ENCODE data around the gene SELENOH.

- TF ChIP-seq, protein P1, sequence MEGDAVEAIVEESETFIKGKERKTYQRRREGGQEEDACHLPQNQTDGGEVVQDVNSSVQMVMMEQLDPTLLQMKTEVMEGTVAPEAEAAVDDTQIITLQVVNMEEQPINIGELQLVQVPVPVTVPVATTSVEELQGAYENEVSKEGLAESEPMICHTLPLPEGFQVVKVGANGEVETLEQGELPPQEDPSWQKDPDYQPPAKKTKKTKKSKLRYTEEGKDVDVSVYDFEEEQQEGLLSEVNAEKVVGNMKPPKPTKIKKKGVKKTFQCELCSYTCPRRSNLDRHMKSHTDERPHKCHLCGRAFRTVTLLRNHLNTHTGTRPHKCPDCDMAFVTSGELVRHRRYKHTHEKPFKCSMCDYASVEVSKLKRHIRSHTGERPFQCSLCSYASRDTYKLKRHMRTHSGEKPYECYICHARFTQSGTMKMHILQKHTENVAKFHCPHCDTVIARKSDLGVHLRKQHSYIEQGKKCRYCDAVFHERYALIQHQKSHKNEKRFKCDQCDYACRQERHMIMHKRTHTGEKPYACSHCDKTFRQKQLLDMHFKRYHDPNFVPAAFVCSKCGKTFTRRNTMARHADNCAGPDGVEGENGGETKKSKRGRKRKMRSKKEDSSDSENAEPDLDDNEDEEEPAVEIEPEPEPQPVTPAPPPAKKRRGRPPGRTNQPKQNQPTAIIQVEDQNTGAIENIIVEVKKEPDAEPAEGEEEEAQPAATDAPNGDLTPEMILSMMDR (IDR thresholded peaks at IDR 0.05) = no peak
- no peak for TF ChIP-seq POLR2A (IDR thresholded peaks at IDR 0.05)
These were observed 27.5 kb upstream of the SELENOH start for GRCh38 chr11:57713835-57714234.
